Vein endothelial cell (primary cell): ENCODE results near the gene TRMT10A. TPM values are rescaled to one million over a fixed set of nuclear protein-coding genes. Genes with fewer than 3 reads are reported as not detected.

Experiments
- total RNA-seq: library from RNA; depleted of rRNA; stranded (reverse); fragments of >200 nt; gene quantifications from 2 replicates; pipeline ENCODE4 v1.2.3, GENCODE V29; 2012

The TRMT10A gene
- 5.2 and 7.5 TPM in 2 replicates for total RNA-seq

GRCh38 chr4:99563310-99564186, at the start of gene TRMT10A:
Gene TRMT10A (minus strand): TSS chr4:99564039. CDS start chr4:99559338, 4,701 bp downstream.

GRCh38 chr4:99574530-99575324, 10.9 kb upstream of the TRMT10A start, which contains the start of gene MTTP:
Gene MTTP (plus strand): TSS chr4:99574824. CDS start chr4:99574910, 86 bp downstream.

GRCh38 chr4:99510721-99511120, 53.1 kb downstream of the TRMT10A start, which contains the start of gene C4orf17:
Gene C4orf17 (plus strand): TSS chr4:99511021. CDS start chr4:99513082, 2,061 bp downstream.

Other genes with a start within 250 kb of the TRMT10A start
- not detected in 2 replicates for gene ADH1B, start 242.6 kb downstream of the TRMT10A start, total RNA-seq
- not detected in 2 replicates for gene ADH1C, start 211.3 kb downstream of the TRMT10A start, total RNA-seq
- not detected in 2 replicates for gene ADH7, start 128.7 kb downstream of the TRMT10A start, total RNA-seq
- not detected in 2 replicates for gene C4orf17, start 53.0 kb downstream of the TRMT10A start, total RNA-seq
- not detected in 2 replicates for gene MTTP, start 10.8 kb upstream of the TRMT10A start, total RNA-seq
- gene C4orf54, start 93.8 kb upstream of the TRMT10A start, total RNA-seq: 0.10 TPM in 1 of 2 replicates, not detected in the other